Ishikawa (cell line): Measurements from ENCODE around the gene ZNF618.

ENCODE experiments used
- CEBPB ChIP-seq: IDR thresholded peaks from 2 replicates; pipeline ENCODE4 v1.6.1; 2012
- CREB1 ChIP-seq: IDR thresholded peaks from 2 replicates; pipeline ENCODE4 v1.6.1; 2012; ENCODE audit warnings: low read depth
- EGR1 ChIP-seq: IDR thresholded peaks from 2 replicates; pipeline ENCODE4 v1.6.1; 2012
- EP300 ChIP-seq: IDR thresholded peaks from 2 replicates; pipeline ENCODE4 v1.6.1; 2012; ENCODE audit warnings: borderline replicate concordance
- FOXM1 ChIP-seq: IDR thresholded peaks from 2 replicates; pipeline ENCODE4 v1.6.1; 2012; ENCODE audit warnings: low read depth, borderline replicate concordance
- NFIC ChIP-seq: IDR thresholded peaks from 2 replicates; pipeline ENCODE4 v1.6.1; 2012
- RAD21 ChIP-seq: IDR thresholded peaks from 2 replicates; pipeline ENCODE4 v1.6.1; 2012; ENCODE audit warnings: low read depth
- TAF1 ChIP-seq: IDR thresholded peaks from 2 replicates; pipeline ENCODE4 v1.6.1; 2012; ENCODE audit warnings: low read depth, mild to moderate bottlenecking
- TCF12 ChIP-seq: IDR thresholded peaks from 2 replicates; pipeline ENCODE4 v1.6.1; 2012; ENCODE audit warnings: low read depth
- TEAD4 ChIP-seq: IDR thresholded peaks from 2 replicates; pipeline ENCODE4 v1.6.1; 2012
- YY1 ChIP-seq: IDR thresholded peaks from 2 replicates; pipeline ENCODE4 v1.6.1; 2012; ENCODE audit warnings: low read depth
- ZBTB7A ChIP-seq: IDR thresholded peaks from 2 replicates; pipeline ENCODE4 v1.6.1; 2012; ENCODE audit warnings: low read depth
- TF ChIP-seq, protein P1 (sequence below): IDR thresholded peaks from 2 replicates; pipeline ENCODE4 v1.6.1; 2012
- TF ChIP-seq, protein P2 (sequence below): IDR thresholded peaks from 2 replicates; pipeline ENCODE4 v1.6.1; 2012
- TF ChIP-seq, protein P3 (sequence below): IDR thresholded peaks from 2 replicates; pipeline ENCODE4 v1.6.1; 2012; ENCODE audit warnings: low read depth, mild to moderate bottlenecking

ZNF618 gene

DNA sequence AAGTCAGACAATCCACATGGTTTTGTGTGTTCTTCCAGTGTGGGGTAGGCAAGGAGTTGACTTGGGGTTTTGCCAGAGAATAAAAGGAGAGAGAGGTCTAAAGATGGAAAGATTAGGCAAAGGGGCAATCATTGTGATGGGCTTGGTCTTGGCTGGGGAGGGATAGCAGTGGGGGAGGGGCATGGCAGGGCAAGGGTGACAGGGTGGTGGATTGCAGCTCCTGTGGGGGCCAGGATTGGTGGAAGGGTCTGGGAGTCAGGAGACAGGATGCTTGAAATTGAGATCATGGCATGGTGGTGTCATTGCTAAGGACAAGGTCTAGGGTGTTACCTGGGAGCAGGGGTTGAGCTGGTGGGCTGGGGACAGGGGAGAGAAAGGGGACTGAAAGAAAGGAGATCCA is 57.6 kb downstream of the ZNF618 start:
- TF ChIP-seq TCF12 (no peak), TAF1 (no peak), FOXM1 (no peak), TEAD4 (no peak), RAD21 (no peak), EGR1 (no peak), CEBPB (no peak), YY1 (no peak), EP300 (no peak), ZBTB7A (no peak), NFIC (no peak), CREB1 (no peak)
- TF ChIP-seq, protein P1, sequence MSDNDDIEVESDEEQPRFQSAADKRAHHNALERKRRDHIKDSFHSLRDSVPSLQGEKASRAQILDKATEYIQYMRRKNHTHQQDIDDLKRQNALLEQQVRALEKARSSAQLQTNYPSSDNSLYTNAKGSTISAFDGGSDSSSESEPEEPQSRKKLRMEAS, result no peak
- TF ChIP-seq, protein P2, sequence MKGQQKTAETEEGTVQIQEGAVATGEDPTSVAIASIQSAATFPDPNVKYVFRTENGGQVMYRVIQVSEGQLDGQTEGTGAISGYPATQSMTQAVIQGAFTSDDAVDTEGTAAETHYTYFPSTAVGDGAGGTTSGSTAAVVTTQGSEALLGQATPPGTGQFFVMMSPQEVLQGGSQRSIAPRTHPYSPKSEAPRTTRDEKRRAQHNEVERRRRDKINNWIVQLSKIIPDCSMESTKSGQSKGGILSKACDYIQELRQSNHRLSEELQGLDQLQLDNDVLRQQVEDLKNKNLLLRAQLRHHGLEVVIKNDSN, result no peak
- TF ChIP-seq, protein P3, sequence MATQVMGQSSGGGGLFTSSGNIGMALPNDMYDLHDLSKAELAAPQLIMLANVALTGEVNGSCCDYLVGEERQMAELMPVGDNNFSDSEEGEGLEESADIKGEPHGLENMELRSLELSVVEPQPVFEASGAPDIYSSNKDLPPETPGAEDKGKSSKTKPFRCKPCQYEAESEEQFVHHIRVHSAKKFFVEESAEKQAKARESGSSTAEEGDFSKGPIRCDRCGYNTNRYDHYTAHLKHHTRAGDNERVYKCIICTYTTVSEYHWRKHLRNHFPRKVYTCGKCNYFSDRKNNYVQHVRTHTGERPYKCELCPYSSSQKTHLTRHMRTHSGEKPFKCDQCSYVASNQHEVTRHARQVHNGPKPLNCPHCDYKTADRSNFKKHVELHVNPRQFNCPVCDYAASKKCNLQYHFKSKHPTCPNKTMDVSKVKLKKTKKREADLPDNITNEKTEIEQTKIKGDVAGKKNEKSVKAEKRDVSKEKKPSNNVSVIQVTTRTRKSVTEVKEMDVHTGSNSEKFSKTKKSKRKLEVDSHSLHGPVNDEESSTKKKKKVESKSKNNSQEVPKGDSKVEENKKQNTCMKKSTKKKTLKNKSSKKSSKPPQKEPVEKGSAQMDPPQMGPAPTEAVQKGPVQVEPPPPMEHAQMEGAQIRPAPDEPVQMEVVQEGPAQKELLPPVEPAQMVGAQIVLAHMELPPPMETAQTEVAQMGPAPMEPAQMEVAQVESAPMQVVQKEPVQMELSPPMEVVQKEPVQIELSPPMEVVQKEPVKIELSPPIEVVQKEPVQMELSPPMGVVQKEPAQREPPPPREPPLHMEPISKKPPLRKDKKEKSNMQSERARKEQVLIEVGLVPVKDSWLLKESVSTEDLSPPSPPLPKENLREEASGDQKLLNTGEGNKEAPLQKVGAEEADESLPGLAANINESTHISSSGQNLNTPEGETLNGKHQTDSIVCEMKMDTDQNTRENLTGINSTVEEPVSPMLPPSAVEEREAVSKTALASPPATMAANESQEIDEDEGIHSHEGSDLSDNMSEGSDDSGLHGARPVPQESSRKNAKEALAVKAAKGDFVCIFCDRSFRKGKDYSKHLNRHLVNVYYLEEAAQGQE, result no peak

DNA sequence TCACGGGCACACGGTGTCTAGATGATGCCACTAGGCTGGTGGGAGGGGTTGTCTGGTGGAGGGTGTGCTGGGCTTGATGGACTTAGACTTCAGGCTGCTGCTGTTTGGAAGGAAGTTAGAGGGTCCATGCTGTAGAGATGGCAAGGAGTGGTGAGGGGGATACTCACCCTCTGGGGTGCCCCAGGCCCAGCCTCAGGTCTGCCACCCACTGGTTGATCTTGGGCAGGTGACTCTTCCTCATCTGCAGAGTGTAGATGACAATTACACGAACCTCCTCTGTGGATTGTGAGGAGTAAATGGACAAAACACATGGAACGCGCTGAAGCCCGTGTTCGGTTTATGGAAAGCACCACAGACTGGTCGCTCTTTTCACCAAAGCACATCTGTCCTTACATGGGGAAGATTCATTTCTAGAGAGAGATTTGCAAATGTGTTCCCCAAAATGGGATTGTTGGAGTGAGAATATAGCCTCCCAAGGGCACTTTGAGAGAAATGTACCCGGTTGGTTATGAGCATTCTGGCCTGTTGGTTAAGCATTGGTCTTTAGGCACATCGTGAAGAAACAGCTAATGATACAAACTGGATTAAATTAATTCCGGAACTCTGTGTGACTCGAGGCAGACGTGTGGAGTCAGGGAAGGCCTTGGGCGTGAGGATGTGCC is 58.2 kb downstream of the ZNF618 start:
- TF ChIP-seq CEBPB (no peak), TCF12 (no peak), CREB1 (no peak), FOXM1 (no peak), EGR1 (no peak), NFIC (no peak), TEAD4 (no peak), YY1 (no peak), ZBTB7A (no peak), EP300 (no peak), TAF1 (no peak), RAD21 (no peak)
- TF ChIP-seq, protein P3, result no peak
- TF ChIP-seq, protein P2, result no peak
- TF ChIP-seq, protein P1, result no peak

DNA sequence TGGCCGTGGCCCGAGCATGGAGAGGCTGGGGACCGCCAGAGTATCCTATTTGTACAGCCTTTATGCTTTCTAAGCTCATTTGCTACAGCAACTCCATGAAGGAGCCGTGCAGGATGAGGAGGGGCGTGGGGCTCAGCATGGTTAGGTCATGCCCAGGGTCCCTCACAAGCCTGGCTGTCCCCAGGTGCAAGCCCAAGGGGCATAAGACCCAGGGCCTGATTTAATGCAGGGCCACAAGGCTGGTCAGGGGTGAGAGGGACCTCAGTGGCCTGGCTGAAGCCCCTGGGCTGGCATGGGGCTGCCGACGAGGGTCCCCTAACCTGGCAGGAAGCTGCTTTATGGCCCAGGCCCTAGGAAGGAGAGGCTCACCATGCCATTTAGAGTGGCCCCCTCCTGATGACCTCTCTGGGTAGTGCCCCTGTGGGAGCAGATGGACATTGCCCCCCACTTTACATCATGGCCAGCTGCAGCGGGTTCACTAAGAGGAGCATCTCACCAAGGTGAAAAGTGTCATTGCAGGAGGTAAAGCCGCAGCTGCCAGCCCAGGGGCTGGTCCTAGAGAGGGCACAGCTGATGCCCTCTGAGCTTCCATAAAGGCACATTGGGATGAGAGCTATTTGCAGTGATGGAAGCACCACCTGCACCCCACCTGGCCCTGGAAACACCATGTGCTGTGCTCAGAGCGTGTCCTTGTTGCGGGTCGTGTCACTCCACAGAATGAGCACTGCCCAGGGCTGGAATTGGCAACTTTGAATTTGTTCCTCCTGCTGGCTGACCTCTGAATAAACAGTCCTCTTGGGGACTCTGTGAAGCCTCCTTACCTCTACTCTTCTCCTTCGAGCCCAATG is 58.9 kb downstream of the ZNF618 start:
- TF ChIP-seq, protein P3, result no peak
- TF ChIP-seq, protein P2, result no peak
- TF ChIP-seq TCF12 (no peak), ZBTB7A (no peak), FOXM1 (no peak), CREB1 (no peak), TAF1 (no peak), EP300 (no peak), NFIC (no peak), TEAD4 (no peak), YY1 (no peak)
